ENCODE results near the gene LCT. TPM values are rescaled to one million over a fixed set of nuclear protein-coding genes. Genes with fewer than 3 reads are reported as not detected.

Gene LCT
- polyA plus RNA-seq, 3 donors, result not detected

GRCh38 chr2:135874777-135875365 lies 37.9 kb upstream of the LCT start:
- peaks cover 22% of the 10 kb centered on the region for H3K4me1 Mint-ChIP-seq

GRCh38 chr2:135870571-135870970 lies 33.6 kb upstream of the LCT start:
- no peak overlapping the region for H3K4me3 ChIP-seq (replicated peaks in 1 of 3; ENCODE audit: low read depth in 2 of 3, low read length in 3 of 3)
- no peak overlapping the region for H2AFZ ChIP-seq (ENCODE audit: insufficient read depth, low read depth, low read length, poor library complexity, severe bottlenecking)
- no peak overlapping the region for H3K4me2 ChIP-seq (replicated peaks; ENCODE audit: extremely low read depth, low read length, poor library complexity, severe bottlenecking)
- H3K27me3 Mint-ChIP-seq (ENCODE audit: low read depth in 3 of 3), result peaks cover 0 to 2% (median 0%) of the 10 kb centered on the region in 3 donors
- H4K20me1 ChIP-seq (ENCODE audit: insufficient read depth, low read length), result no peaks in the 10 kb centered on the region
- DNase-seq, result no peak
- TF ChIP-seq, protein P1, sequence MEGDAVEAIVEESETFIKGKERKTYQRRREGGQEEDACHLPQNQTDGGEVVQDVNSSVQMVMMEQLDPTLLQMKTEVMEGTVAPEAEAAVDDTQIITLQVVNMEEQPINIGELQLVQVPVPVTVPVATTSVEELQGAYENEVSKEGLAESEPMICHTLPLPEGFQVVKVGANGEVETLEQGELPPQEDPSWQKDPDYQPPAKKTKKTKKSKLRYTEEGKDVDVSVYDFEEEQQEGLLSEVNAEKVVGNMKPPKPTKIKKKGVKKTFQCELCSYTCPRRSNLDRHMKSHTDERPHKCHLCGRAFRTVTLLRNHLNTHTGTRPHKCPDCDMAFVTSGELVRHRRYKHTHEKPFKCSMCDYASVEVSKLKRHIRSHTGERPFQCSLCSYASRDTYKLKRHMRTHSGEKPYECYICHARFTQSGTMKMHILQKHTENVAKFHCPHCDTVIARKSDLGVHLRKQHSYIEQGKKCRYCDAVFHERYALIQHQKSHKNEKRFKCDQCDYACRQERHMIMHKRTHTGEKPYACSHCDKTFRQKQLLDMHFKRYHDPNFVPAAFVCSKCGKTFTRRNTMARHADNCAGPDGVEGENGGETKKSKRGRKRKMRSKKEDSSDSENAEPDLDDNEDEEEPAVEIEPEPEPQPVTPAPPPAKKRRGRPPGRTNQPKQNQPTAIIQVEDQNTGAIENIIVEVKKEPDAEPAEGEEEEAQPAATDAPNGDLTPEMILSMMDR (IDR thresholded peaks at IDR 0.05), result no peak
- no peak overlapping the region for H3K9ac ChIP-seq (ENCODE audit: insufficient read depth, low read length, poor library complexity, severe bottlenecking)
- H3K4me3 Mint-ChIP-seq, result no peak overlapping the region
- no CpG with 5 or more reads among the region's 1 CpG for WGBS (ENCODE audit: insufficient coverage)
- no peak overlapping the region for H3K27ac ChIP-seq (ENCODE audit: low read depth in 1 of 2, low read length in 2 of 2)
- H3K36me3 ChIP-seq (replicated peaks in 1 of 2; ENCODE audit: control insufficient read depth in 1 of 2, insufficient read depth in 2 of 2, low read length in 2 of 2), result peaks cover 32 to 49% of the 10 kb centered on the region in 2 donors
- no peaks in the 10 kb centered on the region for H3K9me3 Mint-ChIP-seq
- peaks cover 58% of the 10 kb centered on the region for H3K79me2 ChIP-seq (ENCODE audit: insufficient read depth, low read length)
- peaks cover 34 to 51% of the 10 kb centered on the region in 2 donors for H3K36me3 Mint-ChIP-seq
- no peak overlapping the region for H3K27ac Mint-ChIP-seq
- H3K27me3 ChIP-seq (ENCODE audit: control insufficient read depth in 2 of 2, insufficient read depth in 2 of 2, low read length in 2 of 2), result no peaks in the 10 kb centered on the region
- H3K4me1 Mint-ChIP-seq, result peaks cover 15% of the 10 kb centered on the region
- no peaks in the 10 kb centered on the region for H3K9me3 ChIP-seq (replicated peaks in 1 of 2; ENCODE audit: control insufficient read depth in 1 of 2, insufficient read depth in 1 of 2, low read length in 2 of 2)
- intact Hi-C loops (cut with micrococcal nuclease), result no loop called here
- peaks cover 5 to 7% of the 10 kb centered on the region in 2 donors for H3K4me1 ChIP-seq (ENCODE audit: control insufficient read depth in 1 of 2, insufficient read depth in 2 of 2, low read length in 2 of 2)

More at GRCh38 chr2:135874777-135875365, 37.9 kb upstream of the LCT start:
- Mint-ChIP-seq H3K27ac (no peak overlapping the region), H3K36me3 (peaks cover 11 to 21% of the 10 kb centered on the region in 2 donors), H3K27me3 (ENCODE audit: low read depth in 3 of 3) (peaks cover 0 to 1% (median 0%) of the 10 kb centered on the region in 3 donors), H3K4me3 (peak overlapping the region; percentile 1 to 88), H3K9me3 (no peaks in the 10 kb centered on the region)
- Histone ChIP-seq H3K27me3 (ENCODE audit: control insufficient read depth in 2 of 2, insufficient read depth in 2 of 2, low read length in 2 of 2) (no peaks in the 10 kb centered on the region), H3K79me2 (ENCODE audit: insufficient read depth, low read length) (peaks cover 53% of the 10 kb centered on the region), H3K9ac (ENCODE audit: insufficient read depth, low read length, poor library complexity, severe bottlenecking) (no peak overlapping the region), H3K4me1 (ENCODE audit: control insufficient read depth in 1 of 2, insufficient read depth in 2 of 2, low read length in 2 of 2) (peaks cover 12 to 15% of the 10 kb centered on the region in 2 donors), H3K4me2 (replicated peaks; ENCODE audit: extremely low read depth, low read length, poor library complexity, severe bottlenecking) (peak overlapping the region; percentile 82), H3K27ac (ENCODE audit: low read depth in 1 of 2, low read length in 2 of 2) (no peak overlapping the region), H3K9me3 (replicated peaks in 1 of 2; ENCODE audit: control insufficient read depth in 1 of 2, insufficient read depth in 1 of 2, low read length in 2 of 2) (no peaks in the 10 kb centered on the region), H4K20me1 (ENCODE audit: insufficient read depth, low read length) (no peaks in the 10 kb centered on the region), H3K36me3 (replicated peaks in 1 of 2; ENCODE audit: control insufficient read depth in 1 of 2, insufficient read depth in 2 of 2, low read length in 2 of 2) (peaks cover 5 to 17% of the 10 kb centered on the region in 2 donors), H2AFZ (ENCODE audit: insufficient read depth, low read depth, low read length, poor library complexity, severe bottlenecking) (peak overlapping the region; percentile 92), H3K4me3 (replicated peaks in 1 of 3; ENCODE audit: low read depth in 2 of 3, low read length in 3 of 3) (peak overlapping the region in 1 of 3 experiments; percentile 81)
- WGBS (ENCODE audit: insufficient coverage), result 92% methylated on average over 11 of the region's 19 CpGs
- TF ChIP-seq, protein P1 (IDR thresholded peaks at IDR 0.05), result no peak
- no peak for DNase-seq
- intact Hi-C loops (cut with micrococcal nuclease), result no loop called here

All from CD14-positive monocyte (primary cell).